IMR-90 (cell line): Measurements from ENCODE around the gene ELANE. TPM values are rescaled to one million over a fixed set of nuclear protein-coding genes. Genes with fewer than 3 reads are reported as not detected.

Experiments used
- ATAC-seq: fragments of 200-7000 bp; cut with Tn5 transposase; 2 replicates; pipeline ENCODE4 v1.9.1; 2020; ENCODE audit warnings: low read depth, mild to moderate bottlenecking, moderate library complexity
- BruUV-seq: library from RNA; stranded (reverse); fragments of 400-500 nt; replicated peaks from 2 replicates; lab custom pipeline; 2021; lab: Mats Ljungman, UMichigan
- CTCF ChIA-PET: fragments of 300-600 bp; formaldehyde crosslinking; extraction: SDS; loops from one replicate; lab custom pipeline; 2021; ENCODE audit warnings: antibody characterized with exemption; lab: Yijun Ruan, JAX
- POLR2A ChIA-PET: fragments of 300-600 bp; sonication (Branson Sonifier 250); formaldehyde crosslinking; loops from one replicate; lab custom pipeline; 2022; ENCODE audit warnings: antibody characterized with exemption; ENCODE audit not compliant: unreplicated experiment; lab: Charles Lee
- DNase-seq: peaks from one replicate; pipeline ENCODE4 v3.0.0; 2013
- H2AFZ ChIP-seq: replicated peaks from 2 replicates; pipeline ENCODE3; 2013; ENCODE audit warnings: low read length, mild to moderate bottlenecking; ENCODE audit not compliant: poor library complexity
- H2AK5ac ChIP-seq: 2 replicates; pipeline ENCODE4 v1.6.1; 2013; ENCODE audit warnings: low read depth, low read length, inconsistent platforms
- H2AK9ac ChIP-seq: replicated peaks from 2 replicates; pipeline ENCODE3; 2013; ENCODE audit warnings: mild to moderate bottlenecking, low read depth, low read length, moderate library complexity; ENCODE audit not compliant: poor library complexity
- H2BK120ac ChIP-seq: 2 replicates; pipeline ENCODE4 v1.6.1; 2013; ENCODE audit warnings: low read depth, low read length, inconsistent platforms
- H2BK15ac ChIP-seq: 3 replicates; pipeline ENCODE4 v1.6.1; 2013; ENCODE audit warnings: low read depth, low read length, inconsistent platforms
- H2BK20ac ChIP-seq: 2 replicates; pipeline ENCODE4 v1.6.1; 2013; ENCODE audit warnings: low read depth, mild to moderate bottlenecking, inconsistent platforms, low read length, moderate library complexity
- H2BK5ac ChIP-seq: 2 replicates; pipeline ENCODE4 v1.6.1; 2013; ENCODE audit warnings: mild to moderate bottlenecking, low read depth, low read length, inconsistent platforms; ENCODE audit not compliant: poor library complexity, severe bottlenecking
- H3K14ac ChIP-seq: replicated peaks from 2 replicates; pipeline ENCODE4 v1.6.1; 2013; ENCODE audit warnings: low read depth, low read length, inconsistent platforms
- H3K18ac ChIP-seq: 2 replicates; pipeline ENCODE4 v1.6.1; 2013; ENCODE audit warnings: low read depth, low read length, control low read depth
- H3K23ac ChIP-seq: 2 replicates; pipeline ENCODE4 v1.6.1; 2013; ENCODE audit warnings: low read depth, low read length, inconsistent platforms
- H3K27ac ChIP-seq: 2 replicates; pipeline ENCODE4 v1.5.1; 2013; ENCODE audit warnings: mild to moderate bottlenecking, control low read depth, low read length; ENCODE audit not compliant: insufficient read depth
- H3K27me3 ChIP-seq: 2 replicates; pipeline ENCODE4 v1.6.1; 2013; ENCODE audit warnings: low read length; ENCODE audit not compliant: control insufficient read depth, insufficient read depth
- H3K36me3 ChIP-seq: 2 replicates; pipeline ENCODE4 v1.6.1; 2013; ENCODE audit warnings: low read length, mixed read lengths; ENCODE audit not compliant: control insufficient read depth, insufficient read depth
- H3K4ac ChIP-seq: 2 replicates; pipeline ENCODE4 v1.6.1; 2013; ENCODE audit warnings: low read depth, low read length, inconsistent platforms
- H3K4me1 ChIP-seq: 2 replicates; pipeline ENCODE4 v1.6.1; 2013; ENCODE audit warnings: low read length, mixed read lengths; ENCODE audit not compliant: control insufficient read depth, insufficient read depth
- H3K4me2 ChIP-seq: 2 replicates; pipeline ENCODE4 v1.6.1; 2013; ENCODE audit warnings: low read depth, mild to moderate bottlenecking, control low read depth, low read length, moderate library complexity
- H3K4me3 ChIP-seq: 2 replicates; pipeline ENCODE4 v1.5.1; 2013; ENCODE audit warnings: low read depth, mild to moderate bottlenecking, control low read depth, low read length, moderate library complexity; ENCODE audit not compliant: insufficient read depth
- H3K56ac ChIP-seq: 2 replicates; pipeline ENCODE4 v1.6.1; 2013; ENCODE audit warnings: low read length, inconsistent platforms; ENCODE audit not compliant: insufficient read depth; ENCODE audit errors: extremely low read depth
- H3K79me1 ChIP-seq, 2 experiments: 2 replicates each; pipeline ENCODE4 v1.6.1; 2013; ENCODE audit warnings: low read length in 2 of 2, inconsistent platforms in 1 of 2, low read depth in 1 of 2
- H3K9ac ChIP-seq: 2 replicates; pipeline ENCODE4 v1.6.1; 2013; ENCODE audit warnings: low read depth, low read length, control low read depth
- H3K9me1 ChIP-seq: 2 replicates; pipeline ENCODE4 v1.6.1; 2013; ENCODE audit warnings: low read length, inconsistent platforms; ENCODE audit not compliant: insufficient read depth
- H3K9me3 ChIP-seq: 2 replicates; pipeline ENCODE4 v1.6.1; 2013; ENCODE audit warnings: low read length; ENCODE audit not compliant: control insufficient read depth, insufficient read depth
- H4K20me1 ChIP-seq: 2 replicates; pipeline ENCODE4 v1.6.1; 2013; ENCODE audit warnings: low read length, inconsistent platforms; ENCODE audit not compliant: insufficient read depth
- H4K5ac ChIP-seq: 2 replicates; pipeline ENCODE4 v1.6.1; 2013; ENCODE audit warnings: mild to moderate bottlenecking, low read depth, low read length, control low read depth
- H4K8ac ChIP-seq, 2 experiments: 2 replicates each; pipeline ENCODE4 v1.6.1; 2013; ENCODE audit warnings: low read depth in 2 of 2, low read length in 2 of 2, control low read depth in 1 of 2, inconsistent platforms in 1 of 2
- H4K91ac ChIP-seq: 2 replicates; pipeline ENCODE4 v1.6.1; 2013; ENCODE audit warnings: low read depth, low read length, inconsistent platforms; ENCODE audit not compliant: insufficient read depth
- CEBPB ChIP-seq: IDR thresholded peaks from 2 replicates; pipeline ENCODE4 v1.6.1; 2012; ENCODE audit warnings: low read depth, low read length, improper control_type of control experiment
- CHD1 ChIP-seq: IDR thresholded peaks from 2 replicates; pipeline ENCODE4 v1.6.1; 2012; ENCODE audit warnings: low read depth, low read length, improper control_type of control experiment
- MAFK ChIP-seq: IDR thresholded peaks from 2 replicates; pipeline ENCODE4 v1.6.1; 2012; ENCODE audit warnings: low read depth, low read length, improper control_type of control experiment
- MAZ ChIP-seq: IDR thresholded peaks from 2 replicates; pipeline ENCODE4 v1.6.1; 2012; ENCODE audit warnings: low read depth, mild to moderate bottlenecking, low read length, improper control_type of control experiment, moderate library complexity, borderline replicate concordance
- MXI1 ChIP-seq: IDR thresholded peaks from 2 replicates; pipeline ENCODE4 v1.6.1; 2012; ENCODE audit warnings: low read depth, mild to moderate bottlenecking, low read length, moderate library complexity, borderline replicate concordance
- NFE2L2 ChIP-seq: fragments of 150-350 bp; IDR thresholded peaks from 2 replicates; pipeline ENCODE4 v1.6.1; 2016; ENCODE audit warnings: low read depth, mild to moderate bottlenecking, low read length
- RAD21 ChIP-seq: IDR thresholded peaks from 2 replicates; pipeline ENCODE4 v1.6.1; 2012; ENCODE audit warnings: low read length, improper control_type of control experiment
- RCOR1 ChIP-seq: IDR thresholded peaks from 2 replicates; pipeline ENCODE4 v1.6.1; 2012; ENCODE audit warnings: mild to moderate bottlenecking, low read length, improper control_type of control experiment; ENCODE audit not compliant: insufficient replicate concordance
- RFX5 ChIP-seq: IDR thresholded peaks from 2 replicates; pipeline ENCODE4 v1.8.0; 2012; ENCODE audit warnings: low read depth, mild to moderate bottlenecking, low read length, moderate library complexity
- SMC3 ChIP-seq: fragments of 150-350 bp; IDR thresholded peaks from 2 replicates; pipeline ENCODE4 v1.6.1; 2016; ENCODE audit warnings: low read depth, mild to moderate bottlenecking, antibody characterized with exemption, low read length, moderate library complexity
- WGBS, 2 experiments: methylation state at CpG; one replicate each; pipeline versions ENCODE4 v1.1.5 to v1.1.7; 2013; ENCODE audit warnings: missing lambda C conversion rate in 2 of 2; ENCODE audit not compliant: insufficient read length in 1 of 2; ENCODE audit errors: extremely low coverage in 2 of 2; 5-methylcytosine and 5-hydroxymethylcytosine counted together
- dilution Hi-C: fragments of 300-500 bp; cut with HindIII; formaldehyde crosslinking; loops from one replicate; pipeline ENCODE4 v1.14.3; 2018; ENCODE audit warnings: low sequenced_read_pairs; ENCODE audit not compliant: unreplicated experiment
- in situ Hi-C: fragments of 300-500 bp; cut with MboI; formaldehyde crosslinking; loops from 3 replicates; pipeline ENCODE4 v1.14.3; 2019; ENCODE audit warnings: low sequenced_read_pairs, inconsistent platforms, mixed read lengths
- intact Hi-C: fragments of 100-400 bp; cut with micrococcal nuclease; formaldehyde crosslinking; loops from 2 replicates; pipeline ENCODE4 v1.10.0; 2022
- polyA plus RNA-seq, 3 experiments: library from polyadenylated mRNA; depleted of rRNA; stranded (reverse); fragments of >200 nt; gene quantifications; 2 replicates each; pipeline ENCODE4 v1.2.3, GENCODE V29; 2012; ENCODE audit warnings: low replicate concordance in 1 of 3
- total RNA-seq: library from RNA; depleted of rRNA; stranded (reverse); fragments of >200 nt; gene quantifications from 2 replicates; pipeline ENCODE4 v1.2.3, GENCODE V29; 2012
- TF ChIP-seq, protein P1 (sequence below): fragments of 150-350 bp; IDR thresholded peaks from 2 replicates; pipeline ENCODE4 v1.6.1; 2017; ENCODE audit warnings: mild to moderate bottlenecking, antibody characterized with exemption, low read length, low read depth
- TF ChIP-seq, protein P2 (sequence below): fragments of 150-350 bp; IDR thresholded peaks from 2 replicates; pipeline ENCODE4 v1.6.1; 2016; ENCODE audit warnings: low read depth, mild to moderate bottlenecking, low read length, moderate library complexity, borderline replicate concordance
- TF ChIP-seq, protein P3 (sequence below): conservative IDR thresholded peaks from 2 replicates; pipeline ENCODE4 v1.5.1; 2012; ENCODE audit warnings: mild to moderate bottlenecking, low read depth, low read length, improper control_type of control experiment

Gene ELANE
- total and polyA plus RNA-seq, 2 of the 4 experiments (the other 2 are of a cell fraction): 0.27 TPM; not detected in 1

DNA sequence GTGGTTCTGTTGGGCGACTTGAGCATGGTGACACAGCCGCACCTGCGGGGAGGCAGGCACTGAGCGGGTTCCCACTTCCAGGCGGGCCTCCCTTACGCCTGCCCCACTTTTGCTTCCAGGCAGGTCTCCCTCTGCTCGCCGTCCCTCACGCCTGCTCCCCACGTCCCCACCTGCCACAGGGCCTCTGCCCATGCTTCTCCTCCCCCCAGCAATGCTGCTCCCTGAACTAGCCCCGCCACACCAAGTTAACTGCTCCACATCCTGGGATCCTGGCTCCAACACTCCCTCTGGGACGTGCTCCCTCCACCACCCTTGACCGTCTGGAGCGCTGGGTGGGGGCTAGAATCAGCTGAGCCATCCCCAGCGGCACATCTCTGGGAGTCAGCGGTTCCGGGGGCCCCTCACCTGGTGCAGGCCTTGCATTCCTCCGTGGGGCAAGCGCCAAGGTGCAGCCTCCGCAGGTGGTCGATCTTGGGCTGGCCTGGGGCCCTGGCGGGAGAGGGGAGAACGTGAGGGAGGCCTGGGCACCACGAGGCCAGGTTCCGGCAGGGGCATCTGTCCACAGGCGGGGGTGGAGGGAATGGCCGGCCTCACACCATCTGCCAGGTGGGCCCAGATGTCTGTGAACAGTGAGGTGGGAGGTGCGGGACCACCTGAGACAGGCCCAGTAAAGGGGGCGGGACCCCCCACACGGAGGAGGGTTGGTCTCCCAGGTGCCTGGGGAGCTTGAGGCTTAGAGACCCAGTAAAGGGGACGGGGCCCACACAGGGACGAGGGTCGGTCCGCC, 16.5 kb downstream of the ELANE start:
- H3K79me1 ChIP-seq: peaks cover 7 to 22% of the 10 kb centered on the region in 2 experiments; a peak in 2 of 4 replicates
- DNase-seq (no peak), ATAC-seq (no peak)
- H3K4me2 ChIP-seq: peak overlapping the region; percentile 11; the same call in 1 of the 2 replicates
- H3K36me3 ChIP-seq: peaks cover 18% of the 10 kb centered on the region
- intact Hi-C loops: loop anchor here (5.0 to 10.0 kb wide), 3 partner anchors 44 to 204 kb away; partner anchors contain the start of genes R3HDM4, RNF126 and WDR18
- H4K91ac ChIP-seq: peak overlapping the region; percentile 97
- peak overlapping the region; percentile 72 for H2AFZ ChIP-seq
- H3K18ac ChIP-seq: peak overlapping the region; percentile 40; the same call in 1 of the 2 replicates
- H4K5ac ChIP-seq: peak overlapping the region; percentile 43
- peak overlapping the region; percentile 82 for H2BK120ac ChIP-seq
- H2BK5ac ChIP-seq: peak overlapping the region; percentile 88
- H3K9me3 ChIP-seq: no peaks in the 10 kb centered on the region
- H3K14ac ChIP-seq: peak overlapping the region; percentile 62
- WGBS, 2 experiments: 80% methylated on average over 15 of the region's 34 CpGs; no CpG with 5 or more reads in 1 of the 2 experiments
- ChIA-PET CTCF (no interaction called here), POLR2A (no interaction called here)
- in situ Hi-C loops: no loop called here
- H3K23ac ChIP-seq: no peak overlapping the region
- dilution Hi-C loops: no loop called here
- H3K56ac ChIP-seq: no peak overlapping the region
- peak overlapping the region; percentile 99 for H2AK9ac ChIP-seq
- H4K8ac ChIP-seq: peak overlapping the region; percentile 12 to 90; a peak in 3 of 4 replicates
- peaks cover 16% of the 10 kb centered on the region for H4K20me1 ChIP-seq
- H3K9ac ChIP-seq: no peak overlapping the region; the same call in 1 of the 2 replicates
- peaks cover 22% of the 10 kb centered on the region for H3K4me1 ChIP-seq
- peak overlapping the region; percentile 93 for H3K4ac ChIP-seq
- peak overlapping the region; percentile 74 for H2BK20ac ChIP-seq
- peak overlapping the region; percentile 98 for H2AK5ac ChIP-seq
- H3K4me3 ChIP-seq: no peak overlapping the region
- no peaks in the 10 kb centered on the region for H3K27me3 ChIP-seq
- peak overlapping the region; percentile 54; the same call in 1 of the 3 replicates for H2BK15ac ChIP-seq
- no TSS peak for BruUV-seq
- peak overlapping the region; percentile 73 for H3K27ac ChIP-seq
- H3K9me1 ChIP-seq: no peaks in the 10 kb centered on the region; the same call in 1 of the 2 replicates
- TF ChIP-seq MXI1 (no peak), MAZ (no peak), NFE2L2 (no peak), MAFK (no peak), RAD21 (no peak), CEBPB (no peak), RCOR1 (no peak), CHD1 (no peak), RFX5 (no peak), SMC3 (no peak)
- TF ChIP-seq, protein P1, sequence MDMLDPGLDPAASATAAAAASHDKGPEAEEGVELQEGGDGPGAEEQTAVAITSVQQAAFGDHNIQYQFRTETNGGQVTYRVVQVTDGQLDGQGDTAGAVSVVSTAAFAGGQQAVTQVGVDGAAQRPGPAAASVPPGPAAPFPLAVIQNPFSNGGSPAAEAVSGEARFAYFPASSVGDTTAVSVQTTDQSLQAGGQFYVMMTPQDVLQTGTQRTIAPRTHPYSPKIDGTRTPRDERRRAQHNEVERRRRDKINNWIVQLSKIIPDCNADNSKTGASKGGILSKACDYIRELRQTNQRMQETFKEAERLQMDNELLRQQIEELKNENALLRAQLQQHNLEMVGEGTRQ: no peak
- TF ChIP-seq, protein P2, sequence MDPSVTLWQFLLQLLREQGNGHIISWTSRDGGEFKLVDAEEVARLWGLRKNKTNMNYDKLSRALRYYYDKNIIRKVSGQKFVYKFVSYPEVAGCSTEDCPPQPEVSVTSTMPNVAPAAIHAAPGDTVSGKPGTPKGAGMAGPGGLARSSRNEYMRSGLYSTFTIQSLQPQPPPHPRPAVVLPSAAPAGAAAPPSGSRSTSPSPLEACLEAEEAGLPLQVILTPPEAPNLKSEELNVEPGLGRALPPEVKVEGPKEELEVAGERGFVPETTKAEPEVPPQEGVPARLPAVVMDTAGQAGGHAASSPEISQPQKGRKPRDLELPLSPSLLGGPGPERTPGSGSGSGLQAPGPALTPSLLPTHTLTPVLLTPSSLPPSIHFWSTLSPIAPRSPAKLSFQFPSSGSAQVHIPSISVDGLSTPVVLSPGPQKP: no peak
- TF ChIP-seq, protein P3, sequence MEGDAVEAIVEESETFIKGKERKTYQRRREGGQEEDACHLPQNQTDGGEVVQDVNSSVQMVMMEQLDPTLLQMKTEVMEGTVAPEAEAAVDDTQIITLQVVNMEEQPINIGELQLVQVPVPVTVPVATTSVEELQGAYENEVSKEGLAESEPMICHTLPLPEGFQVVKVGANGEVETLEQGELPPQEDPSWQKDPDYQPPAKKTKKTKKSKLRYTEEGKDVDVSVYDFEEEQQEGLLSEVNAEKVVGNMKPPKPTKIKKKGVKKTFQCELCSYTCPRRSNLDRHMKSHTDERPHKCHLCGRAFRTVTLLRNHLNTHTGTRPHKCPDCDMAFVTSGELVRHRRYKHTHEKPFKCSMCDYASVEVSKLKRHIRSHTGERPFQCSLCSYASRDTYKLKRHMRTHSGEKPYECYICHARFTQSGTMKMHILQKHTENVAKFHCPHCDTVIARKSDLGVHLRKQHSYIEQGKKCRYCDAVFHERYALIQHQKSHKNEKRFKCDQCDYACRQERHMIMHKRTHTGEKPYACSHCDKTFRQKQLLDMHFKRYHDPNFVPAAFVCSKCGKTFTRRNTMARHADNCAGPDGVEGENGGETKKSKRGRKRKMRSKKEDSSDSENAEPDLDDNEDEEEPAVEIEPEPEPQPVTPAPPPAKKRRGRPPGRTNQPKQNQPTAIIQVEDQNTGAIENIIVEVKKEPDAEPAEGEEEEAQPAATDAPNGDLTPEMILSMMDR: no peak
